CD4-positive, alpha-beta T cell treated with Interleukin-4 for 1 hour (primary cell): ENCODE results near the gene ANKRD60.

Experiments used
- DNase-seq, 2 donors: peaks; one replicate each; pipeline ENCODE4 v3.0.0-alpha.2; 2020 to 2022

ANKRD60 gene

DNA sequence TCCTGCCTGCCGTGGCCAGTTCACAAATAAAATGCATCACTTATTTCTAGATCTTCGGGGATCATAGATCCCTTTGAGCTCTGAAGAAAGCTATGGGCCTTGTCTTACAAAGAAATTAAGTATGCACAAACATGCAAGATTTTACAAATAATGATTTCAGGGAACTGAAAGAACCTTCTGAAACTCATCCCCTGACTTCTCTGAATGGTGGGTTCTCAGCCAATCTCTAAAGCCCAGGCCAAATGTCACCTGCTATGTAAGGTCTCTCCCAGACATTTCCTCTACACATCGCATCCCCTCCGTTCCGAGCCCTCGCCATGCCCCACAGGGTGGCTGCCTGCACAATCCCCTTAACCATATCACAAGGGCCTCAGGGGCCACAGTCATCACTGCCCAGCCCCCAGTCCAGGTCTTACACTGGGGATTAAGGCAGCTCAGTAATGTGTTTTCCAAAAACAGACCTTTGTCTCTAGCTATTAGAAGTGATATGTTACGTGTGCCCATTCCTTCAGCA is 16.1 kb upstream of the ANKRD60 start:
- no peak for DNase-seq

DNA sequence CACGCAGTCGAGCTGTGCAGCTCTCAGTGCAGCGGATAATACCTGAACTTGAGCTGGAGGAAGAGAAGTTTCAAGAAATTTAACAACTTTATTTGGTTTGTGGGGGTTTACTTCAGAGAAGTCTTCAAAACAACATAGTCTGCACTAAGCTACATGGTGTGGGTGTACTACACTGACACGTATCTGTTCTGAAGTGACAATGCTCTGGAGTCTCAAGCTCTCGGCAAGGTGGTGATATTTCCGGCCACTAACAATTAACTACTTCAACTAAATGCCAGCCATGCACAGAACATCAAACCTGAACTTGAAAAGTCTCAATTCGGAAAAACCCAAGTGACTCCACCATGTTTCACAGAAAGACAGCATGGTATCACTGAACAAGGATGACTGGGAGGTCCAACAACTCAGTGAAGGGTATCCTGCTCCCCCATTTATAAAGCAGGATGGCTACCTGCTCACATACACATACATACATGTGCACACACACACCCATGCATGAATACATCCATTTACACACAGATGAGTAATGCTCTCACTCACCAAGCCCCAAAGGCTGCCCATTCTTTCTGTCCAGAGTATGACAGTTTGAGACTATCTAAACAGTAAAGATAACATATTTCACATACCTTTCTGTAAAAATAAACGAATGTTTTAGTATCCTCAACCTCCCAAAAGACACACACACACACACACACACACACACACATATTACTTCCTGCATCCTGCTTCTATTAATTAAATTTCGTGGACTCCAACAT is 15.4 kb upstream of the ANKRD60 start:
- no peak for DNase-seq

DNA sequence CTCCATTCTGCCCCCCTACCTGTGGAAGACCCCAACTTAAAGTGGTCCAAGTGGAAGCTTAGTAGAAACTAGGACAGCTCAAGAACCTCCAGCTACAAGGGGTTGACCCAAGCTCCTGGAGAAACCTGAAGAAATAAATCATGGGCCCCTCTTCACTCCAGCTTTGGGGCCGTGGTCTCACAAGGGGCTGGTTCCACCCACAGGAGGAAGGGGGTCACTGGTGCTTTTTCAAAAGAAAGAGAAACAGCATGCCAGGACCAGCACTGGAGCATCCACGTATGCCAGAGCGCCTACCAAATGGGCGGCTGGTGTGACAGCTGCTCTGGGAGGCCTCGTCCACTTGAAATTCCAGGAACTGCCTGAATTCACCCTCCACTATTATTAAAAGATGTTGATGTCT is 14.4 kb upstream of the ANKRD60 start:
- DNase-seq, result no peak

DNA sequence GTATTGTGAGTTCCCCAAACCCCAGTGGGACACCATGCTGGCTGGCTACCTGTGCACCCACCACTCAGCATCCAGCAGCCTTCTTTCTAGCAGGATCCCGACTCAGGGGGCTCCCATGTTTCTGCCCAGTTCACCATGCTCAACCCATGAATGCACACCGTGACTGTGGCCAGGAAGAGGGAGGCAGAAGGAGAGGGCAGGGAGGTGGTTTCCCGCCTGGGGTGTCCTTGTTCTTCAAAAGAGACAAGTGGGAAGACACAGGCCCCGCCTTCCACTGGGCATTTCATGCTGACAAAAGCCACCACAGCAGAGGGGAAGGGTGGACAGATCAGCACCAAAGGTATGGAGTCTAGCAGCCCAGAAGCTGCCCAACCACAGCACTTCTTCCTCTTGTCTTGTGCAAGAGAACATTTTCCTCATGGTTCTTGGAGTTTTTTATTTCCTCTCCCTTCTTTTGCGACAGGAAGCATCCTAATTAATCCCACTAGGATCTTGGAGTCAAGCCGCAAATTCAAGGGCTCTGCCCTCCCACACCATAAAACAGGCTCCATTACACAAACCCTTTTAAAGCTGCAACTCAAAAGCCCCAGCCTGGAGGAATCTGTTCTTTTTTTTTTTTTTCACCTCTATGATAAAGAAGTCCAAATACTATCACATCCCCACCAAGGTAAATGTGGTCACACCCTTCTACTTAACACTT is 13.5 kb upstream of the ANKRD60 start:
- no peak for DNase-seq

DNA sequence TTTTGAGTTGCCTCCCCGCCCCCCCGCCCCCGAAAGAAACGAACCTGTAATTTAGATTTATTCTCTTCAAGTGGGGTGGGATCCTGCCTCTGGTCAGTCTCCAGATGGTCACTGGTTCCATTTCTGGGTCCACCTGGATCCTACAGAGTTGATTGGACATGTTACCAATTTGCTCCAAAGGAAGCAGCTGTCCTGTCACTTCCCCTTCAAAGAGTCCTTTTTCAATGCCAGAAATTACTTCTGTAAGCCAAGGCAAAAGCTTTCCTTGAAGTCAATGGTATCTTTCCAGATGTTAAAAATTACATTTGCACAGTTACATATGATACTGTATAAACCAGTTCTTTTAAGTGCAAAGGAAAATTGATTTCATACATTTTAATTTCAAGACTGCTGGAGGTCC is 12.0 kb upstream of the ANKRD60 start:
- DNase-seq, result no peak

DNA sequence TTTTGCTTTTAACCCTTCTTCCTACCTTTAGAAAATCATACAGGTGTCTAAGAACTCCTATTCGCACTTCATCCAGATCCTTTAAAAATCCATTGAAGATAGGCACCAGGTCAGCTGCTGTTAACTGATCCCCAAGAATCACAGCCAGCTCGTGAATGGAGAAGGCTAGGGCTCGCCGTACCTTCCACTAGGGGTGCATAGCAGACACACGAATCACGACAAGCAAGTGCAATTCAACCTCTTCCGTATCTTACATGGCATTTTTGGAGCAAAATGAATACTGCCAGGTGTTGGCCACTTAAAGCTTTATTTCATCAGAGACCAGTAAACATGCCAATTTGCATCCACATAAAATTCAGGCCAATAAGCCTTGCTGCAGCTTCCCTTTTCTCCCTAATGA is 10.8 kb upstream of the ANKRD60 start:
- no peak for DNase-seq

DNA sequence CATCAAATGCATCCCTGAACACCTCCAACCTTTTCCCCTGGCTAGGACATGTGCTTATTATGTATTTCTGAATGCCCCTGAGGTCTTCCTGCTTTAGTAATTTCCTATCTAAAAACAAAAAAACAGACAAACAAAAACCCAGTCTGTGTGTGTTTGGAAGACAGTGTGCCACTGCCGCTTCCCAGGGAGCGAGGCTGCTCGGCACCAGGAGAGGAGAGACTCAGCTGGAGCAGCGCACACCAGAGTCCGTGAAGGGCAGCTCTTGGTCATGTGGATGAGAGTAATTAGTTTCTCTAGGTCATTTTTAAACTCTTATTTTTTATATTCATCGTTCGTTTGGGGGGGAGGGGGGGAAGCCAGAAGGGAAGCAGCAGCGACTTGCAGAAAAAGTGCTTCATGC is 10.0 kb upstream of the ANKRD60 start:
- no peak for DNase-seq

DNA sequence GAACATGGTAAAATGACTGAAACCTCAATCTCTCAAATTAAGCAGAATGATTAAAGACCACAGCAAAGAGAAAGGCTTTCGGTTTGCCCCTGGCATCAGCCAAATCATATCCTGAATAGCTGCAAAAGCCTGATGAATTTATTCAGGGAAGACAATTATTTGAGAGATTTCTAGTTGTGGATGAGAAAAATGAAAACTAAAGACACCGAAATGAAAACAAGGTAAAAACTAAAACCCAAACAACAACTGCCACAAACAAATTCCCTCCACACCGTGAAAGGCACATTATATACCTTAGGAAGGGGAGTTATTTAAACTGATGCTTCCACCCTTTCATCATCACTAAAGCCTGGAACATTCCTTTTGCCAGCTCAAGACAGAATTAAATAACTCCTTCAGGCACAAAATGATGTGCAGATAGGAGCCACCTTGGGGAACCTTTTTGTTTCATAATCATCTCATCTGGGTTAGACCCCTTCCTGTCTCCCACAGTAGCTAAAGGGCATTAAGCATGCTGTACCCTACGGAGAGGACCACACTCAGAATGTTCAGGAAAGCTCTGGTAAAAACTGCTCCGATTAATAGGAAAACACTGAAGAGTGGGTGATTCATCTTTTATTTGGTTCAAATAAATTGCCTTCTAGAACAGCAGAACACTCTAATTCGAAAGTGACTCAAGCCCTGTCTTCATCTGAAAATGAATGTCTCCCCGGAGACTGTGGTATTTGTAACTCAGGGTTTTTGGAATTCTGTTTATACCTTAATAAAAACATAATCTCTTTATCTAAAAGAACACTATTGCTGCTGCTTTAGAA is 9.1 kb upstream of the ANKRD60 start:
- no peak for DNase-seq

DNA sequence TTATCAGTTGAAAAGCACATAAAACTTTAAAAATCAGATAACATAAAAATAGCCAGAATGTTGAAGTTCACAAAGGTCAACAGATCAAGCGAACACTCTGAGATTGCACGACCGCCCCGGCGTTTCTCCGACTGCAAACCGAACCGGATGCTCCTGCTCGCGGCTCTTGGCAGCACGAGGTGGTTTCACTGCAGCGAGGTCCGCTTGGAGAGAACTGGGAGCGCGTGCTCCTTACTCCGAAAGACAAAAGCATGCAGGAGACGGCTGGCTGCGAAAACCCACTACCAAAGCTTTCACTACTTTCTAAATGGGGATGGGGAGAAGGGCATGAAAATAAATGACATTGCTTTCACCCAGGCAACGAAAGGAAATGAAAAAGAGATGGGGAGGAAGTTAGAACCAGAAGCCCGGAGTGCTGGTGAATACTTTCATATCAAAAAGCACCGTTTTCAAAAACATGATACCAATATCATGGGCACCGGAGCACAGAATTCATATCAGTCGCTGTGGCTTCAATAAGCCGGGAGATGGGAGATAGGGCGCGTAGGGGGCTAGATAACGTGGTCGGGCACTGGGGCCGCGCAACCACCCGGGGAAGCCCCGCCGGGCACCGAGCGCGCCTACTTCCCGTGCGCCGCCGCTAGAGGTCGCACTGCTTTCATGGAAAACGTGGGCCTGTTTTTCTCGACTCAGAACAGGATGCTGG is 8.3 kb upstream of the ANKRD60 start:
- DNase-seq, result peak; percentile 76 to 85

DNA sequence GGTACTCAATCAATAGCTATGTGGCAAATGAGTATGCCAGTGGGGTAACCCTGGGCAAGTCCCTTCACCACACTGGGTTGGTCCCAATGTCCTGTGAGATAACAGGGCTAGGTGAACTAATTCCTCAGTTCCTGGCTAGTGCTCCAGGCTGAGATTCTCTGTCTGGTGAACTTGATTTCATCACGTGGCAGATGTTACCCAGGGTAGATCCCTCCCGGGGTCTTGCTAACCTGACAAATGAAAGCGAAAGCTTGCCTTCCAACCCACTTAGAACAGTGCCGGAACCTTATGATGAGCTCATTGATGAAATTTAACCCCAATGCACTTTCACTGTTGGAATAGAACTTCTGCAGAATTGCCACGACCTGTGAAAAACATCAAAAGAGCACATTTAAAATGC is 6.6 kb upstream of the ANKRD60 start:
- DNase-seq, result peak in 1 of 2 donors; percentile 37

DNA sequence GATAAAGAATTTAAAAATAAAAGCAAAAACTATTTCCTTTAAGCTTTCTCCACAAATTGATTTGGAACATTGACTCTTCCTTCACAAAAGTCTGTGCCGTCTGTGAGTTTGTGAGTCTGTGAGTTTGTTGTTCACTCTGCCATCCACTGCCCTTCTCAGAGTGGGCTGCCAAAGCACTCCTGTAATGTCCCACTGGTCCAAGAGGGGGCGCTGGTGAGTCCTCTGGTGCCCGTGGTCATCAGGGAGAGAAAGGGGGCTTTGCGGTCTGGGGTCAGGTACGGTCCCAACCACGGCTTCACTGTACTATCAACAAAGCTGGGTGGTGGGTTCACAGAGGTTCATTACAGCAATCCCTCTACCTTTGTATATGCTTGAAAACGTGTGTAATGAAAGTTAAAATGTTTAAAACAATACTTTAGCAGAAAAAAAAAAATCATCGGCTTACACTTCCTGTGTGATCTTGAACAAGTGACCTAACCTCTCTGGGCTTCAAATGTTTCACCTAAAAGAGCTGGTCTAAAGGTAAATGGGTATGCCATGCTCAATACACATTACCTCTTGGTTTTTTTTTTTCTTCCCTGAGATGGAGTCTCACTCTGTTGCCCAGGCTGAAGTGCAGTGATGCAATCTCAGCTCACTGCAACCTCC is 5.6 kb upstream of the ANKRD60 start:
- DNase-seq, result peak; percentile 21 to 44

DNA sequence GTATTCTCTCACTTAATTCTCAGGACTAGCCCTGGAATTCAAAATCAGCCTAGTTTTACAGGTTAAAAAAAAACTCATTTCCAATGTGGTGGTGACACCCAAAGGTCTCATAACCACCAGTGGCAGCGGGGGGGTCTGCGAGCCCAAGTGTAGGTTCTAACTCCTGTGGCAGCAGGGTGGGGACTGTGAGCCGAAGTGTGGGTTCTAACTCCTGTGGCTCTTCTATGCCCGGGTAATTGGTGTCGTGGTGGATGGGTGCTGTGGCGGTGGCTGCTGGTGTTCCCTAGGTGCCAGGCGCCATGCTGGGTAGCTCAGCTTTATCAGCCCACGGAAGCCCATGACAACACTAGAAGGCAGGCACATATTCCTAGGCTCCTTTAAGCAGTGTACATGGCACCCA is 4.9 kb upstream of the ANKRD60 start:
- no peak for DNase-seq

DNA sequence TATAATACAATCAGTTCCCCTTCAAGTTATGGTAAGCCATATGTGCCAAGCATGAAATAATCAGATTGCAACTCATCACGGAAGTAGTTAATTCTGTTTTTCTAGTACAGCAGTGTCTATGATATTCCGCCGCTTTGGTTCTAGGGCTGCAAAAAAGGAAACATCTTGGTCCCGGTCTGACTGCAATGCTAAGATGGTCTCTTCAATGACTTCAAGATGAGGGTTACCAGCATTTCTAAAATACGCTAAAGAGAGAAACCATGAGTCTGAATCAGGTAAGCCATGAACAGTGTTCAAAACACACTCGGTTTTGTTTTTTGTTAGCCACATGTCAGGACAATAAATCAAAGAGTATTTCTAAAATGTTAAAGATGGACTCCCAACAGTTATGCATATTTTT is 3.2 kb upstream of the ANKRD60 start:
- DNase-seq, result peak in 1 of 2 donors; percentile 30

DNA sequence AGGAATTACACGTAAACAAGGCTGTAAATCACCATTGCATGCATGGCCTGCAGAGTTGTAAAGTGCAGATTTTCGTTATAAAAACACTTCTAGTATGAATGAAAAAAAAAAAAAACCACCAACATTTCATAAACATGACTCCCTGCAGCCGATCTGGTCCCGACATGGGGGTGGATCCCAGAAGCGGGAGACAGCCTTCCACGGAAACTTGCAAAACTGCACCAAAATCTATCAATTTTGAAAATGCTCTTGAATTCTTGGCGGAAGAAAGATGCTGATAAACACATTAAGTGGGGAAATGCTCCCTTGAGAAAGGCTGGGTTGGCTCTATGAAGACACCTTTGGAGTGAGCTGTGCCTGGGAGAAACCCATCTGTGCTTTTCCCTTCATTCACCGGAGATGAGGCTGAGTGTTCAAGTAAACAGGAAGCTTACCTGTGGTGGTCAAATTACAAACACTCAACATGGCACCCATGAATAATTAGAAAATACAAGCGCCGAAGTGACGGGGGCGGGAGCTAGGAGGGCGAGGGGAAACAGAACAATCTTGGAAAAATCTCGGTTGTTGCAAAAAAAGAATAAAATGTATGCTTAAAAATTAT is 845 bp upstream of the ANKRD60 start:
- DNase-seq, result no peak

DNA sequence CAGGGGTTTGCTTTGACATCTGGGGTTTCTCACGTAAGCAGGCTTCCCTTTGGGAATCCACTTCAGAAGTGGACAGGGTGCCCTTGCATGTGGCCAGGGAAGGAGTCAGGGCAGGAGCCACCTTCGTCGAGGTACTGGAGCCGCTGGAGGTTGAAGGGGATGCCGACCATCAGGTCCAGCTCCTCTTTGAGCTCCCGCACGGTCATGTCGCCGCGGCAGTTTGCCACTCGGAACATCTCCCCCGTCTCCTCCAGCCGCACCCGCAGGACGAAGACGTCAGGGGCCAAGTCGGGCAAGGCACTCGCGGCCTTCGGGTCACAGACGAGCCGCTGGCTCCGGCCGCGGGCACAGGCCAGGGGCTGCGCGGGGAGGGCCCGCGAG is 360 bp downstream of the ANKRD60 start:
- no peak for DNase-seq

DNA sequence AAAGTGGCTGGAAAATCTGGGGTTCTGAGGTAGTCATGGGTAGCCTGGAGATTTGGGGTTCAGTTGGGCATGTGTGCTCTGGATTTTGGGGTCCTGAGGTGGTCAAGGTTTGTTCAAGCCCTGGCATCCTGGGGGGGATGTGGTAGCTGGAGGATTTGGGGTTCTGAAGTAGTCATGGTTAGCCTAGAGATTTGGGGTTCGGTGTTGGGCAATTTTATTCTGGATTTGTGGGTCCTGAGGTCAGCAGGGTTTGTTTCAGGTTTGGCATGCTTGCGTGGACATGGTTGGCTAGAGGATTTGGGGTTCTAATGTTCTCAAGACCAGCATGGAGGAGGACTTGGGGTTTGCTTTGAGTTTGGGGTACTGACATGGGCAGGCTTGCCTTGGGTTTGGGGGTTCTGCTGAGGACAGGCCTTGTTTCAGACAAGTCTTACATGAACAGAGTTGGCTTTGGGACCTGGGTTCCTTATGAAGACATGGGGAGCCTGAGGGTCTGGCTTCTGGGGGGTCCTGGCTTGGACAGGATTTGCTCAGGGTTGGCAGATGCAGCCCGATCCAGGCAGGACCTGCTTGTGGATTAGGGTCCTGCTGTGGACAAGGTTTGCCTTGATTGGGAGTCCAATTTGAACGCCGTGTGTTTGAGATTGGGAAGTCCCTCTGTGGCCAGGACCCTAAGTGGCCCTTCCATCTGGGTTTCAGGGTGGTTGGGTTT is 906 bp downstream of the ANKRD60 start:
- DNase-seq, result no peak

DNA sequence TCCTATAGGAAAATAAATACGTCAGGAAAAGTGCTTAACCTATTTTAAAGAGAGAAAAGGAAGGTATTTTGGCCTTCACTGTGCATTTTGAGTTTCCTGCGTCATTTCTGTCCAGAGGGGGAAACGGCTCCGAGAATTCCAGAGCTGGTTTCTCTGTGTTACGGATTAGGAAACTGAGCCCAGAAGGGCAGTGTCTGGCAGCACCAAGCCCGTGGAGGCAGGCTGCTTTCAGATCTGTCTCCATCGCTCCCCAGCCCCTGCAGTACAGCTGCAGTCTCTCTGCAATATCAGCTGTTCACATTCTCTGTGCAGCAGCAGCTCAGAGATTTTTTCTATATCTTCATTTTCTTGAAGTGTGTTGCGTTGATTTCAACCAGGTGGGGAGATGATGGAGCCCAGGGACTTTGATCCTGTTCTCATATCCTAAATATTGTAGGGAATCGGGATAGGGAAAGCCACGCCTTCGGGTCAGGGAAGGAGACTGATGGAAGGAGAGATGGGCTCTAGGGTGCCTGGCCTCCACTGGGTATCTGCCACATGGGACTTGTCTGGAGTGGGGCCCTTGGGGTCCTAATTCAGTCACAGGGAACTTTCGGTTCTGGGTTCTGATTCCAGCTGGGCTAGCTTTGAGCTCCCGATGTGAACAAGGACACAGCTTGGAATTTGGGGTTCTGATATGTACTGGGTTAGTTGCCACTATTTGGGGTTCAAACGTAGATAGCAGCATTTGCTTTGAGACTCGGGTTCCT is 2.8 kb downstream of the ANKRD60 start:
- DNase-seq, result no peak

DNA sequence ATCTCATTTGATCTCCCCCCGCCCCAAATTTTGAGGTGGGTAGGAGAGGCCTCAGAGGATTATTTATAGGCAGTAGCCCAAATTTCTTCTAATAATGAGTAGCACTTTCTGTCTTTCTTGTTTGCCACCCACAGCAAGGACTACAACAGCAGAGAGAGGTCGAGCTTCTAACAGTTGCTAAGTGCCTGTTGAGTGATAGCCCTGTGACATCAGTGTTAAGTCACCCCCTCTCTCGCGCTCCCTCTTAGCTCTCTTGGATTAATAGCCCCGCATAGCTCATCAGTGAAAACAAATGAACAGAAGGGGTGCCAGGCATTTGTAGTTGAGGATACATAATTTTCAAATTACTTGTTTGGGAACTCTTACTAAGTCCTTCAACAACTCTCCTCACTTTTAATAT is 3.5 kb downstream of the ANKRD60 start:
- DNase-seq, result no peak

DNA sequence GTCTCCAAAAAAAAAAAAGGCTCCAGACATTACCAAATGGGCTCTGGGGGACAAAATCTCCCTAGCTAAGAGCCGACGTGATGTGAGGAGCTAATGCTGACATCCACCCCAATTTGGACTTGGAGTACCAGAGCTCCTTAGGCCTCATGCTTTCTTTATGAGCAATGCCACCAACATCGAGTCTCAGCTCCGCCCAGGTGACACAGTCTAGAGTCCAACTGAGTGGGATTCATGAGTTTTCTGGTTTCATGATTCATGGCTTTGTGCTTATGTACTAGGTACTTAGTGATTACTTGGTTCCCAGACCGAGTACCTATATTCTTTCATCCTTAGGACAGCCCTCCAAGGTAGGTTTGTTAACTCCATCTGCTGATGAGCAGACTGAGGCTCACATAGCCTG is 4.4 kb downstream of the ANKRD60 start:
- DNase-seq, result no peak

DNA sequence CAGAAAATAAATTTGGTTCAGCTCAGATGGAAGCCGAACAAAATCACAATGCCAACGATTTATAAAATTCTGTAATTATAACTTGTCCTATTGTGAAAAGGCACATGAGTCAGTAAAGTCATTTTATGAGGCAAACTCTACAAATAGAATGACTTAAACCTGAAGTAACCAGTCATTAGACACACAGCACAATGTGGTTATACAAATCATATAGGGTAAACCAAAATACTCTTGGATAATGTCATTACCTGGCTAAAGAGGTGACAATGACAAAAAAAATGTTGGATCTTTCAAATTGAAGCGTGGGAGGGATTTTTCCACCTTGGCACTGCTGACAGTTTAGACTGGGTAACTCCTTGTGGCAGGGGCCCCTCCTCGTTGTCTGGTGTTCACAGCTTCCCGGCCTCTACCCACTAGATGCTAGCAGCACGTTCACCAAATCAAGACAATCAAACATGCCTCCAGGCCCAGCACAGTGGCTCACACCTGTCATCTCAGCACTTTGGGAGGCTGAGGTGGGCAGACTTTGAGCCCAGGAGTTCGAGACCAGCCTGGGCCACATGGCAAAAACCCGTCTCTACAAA is 5.0 kb downstream of the ANKRD60 start:
- no peak for DNase-seq
